HL-60/S4 (cell line): ENCODE measurements around the gene UCP3.

ENCODE experiments used
- in situ Hi-C: fragments of 300-500 bp; cut with MboI; formaldehyde crosslinking; loops from 2 replicates; pipeline ENCODE4 v1.14.3; 2022; ENCODE audit warnings: low sequenced_read_pairs

Gene UCP3

DNA sequence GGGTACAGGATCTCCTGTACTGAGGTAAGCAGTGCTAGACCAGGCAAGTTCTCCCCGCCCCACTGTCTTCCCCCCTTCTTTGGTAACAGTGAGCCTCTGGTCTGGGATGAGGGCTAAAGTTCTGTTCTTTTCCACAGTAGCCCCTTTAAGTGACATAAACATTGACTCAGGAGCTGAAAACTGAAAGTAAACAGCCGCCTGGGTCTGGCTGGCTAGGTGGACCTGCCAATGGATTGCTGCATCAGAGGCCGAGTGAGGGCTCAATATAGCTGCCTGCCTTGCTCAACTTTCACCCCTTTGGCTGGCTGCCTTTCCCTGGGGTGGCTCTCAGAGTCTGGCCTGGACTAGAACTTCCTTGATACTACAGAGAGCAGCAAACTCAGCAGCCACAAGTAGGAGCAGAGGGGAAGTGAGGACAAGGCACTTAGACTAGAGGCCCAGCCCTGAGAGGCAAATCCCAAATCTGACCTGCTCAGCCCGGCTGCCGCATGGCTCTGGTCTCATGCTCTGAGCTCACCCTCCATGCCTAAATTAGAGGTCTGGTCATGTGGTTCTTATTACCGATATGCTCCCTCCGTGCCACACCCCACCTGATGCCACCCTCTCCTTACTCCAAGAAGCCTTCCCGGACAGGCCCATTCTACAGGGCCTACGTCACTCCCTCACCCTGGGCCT lies 9.6 kb upstream of the UCP3 start:
- in situ Hi-C loops = no loop called here

DNA sequence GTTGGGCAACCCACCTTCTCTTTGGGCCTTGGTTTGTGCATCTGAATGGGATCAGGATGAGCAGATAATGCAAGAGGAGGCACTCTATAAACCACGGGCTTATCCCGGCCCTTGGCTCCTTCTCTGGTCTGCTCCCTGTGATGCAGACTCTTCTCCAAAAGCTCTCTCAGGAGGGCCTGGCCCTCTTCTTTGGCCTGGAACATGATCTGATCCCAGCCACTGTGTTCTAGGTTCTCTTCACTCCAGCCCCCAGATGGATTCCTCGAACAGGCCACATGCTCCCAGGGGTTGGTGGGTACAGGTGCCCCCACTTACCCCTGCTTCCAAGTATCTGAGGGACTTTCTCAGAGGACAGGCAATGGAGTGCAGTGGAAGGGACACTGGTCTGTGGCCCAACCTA lies 8.7 kb upstream of the UCP3 start:
- in situ Hi-C loops = no loop called here

DNA sequence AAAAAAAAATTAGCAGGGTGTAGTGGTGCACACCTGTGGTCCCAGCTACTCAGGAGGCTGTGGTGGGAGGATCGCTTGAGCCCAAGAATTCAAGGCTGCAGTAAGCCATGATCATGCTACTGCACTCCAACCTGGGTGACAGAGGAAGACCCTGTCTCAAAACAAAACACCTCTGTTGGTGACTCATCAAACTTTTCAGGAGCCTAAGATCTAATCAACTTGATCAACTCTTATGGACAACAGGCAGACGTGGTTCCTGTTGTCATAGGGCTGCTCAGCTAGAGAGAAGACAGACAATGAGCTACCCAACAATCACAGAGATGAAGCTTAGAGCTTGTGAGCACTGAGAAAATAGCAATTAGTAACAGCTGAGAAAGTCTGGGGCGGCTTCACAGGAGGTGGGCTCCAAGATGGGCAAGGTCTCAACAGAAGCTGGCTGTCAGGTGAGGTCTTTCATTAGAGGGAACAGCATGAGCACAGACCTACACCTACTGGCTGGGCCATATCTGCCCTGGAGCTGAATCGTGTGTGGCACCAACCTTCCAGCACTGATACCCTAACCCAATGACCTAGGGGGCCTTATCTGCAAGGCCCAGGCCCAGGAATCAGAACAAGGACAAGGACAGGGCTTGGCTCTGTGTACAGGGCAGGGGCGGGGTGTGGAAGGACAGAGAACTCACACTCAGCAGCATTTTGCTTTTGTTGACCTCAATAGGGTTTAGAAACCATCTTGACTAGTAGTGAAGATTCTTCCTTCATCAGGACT lies 7.2 kb upstream of the UCP3 start:
- in situ Hi-C loops = no loop called here

DNA sequence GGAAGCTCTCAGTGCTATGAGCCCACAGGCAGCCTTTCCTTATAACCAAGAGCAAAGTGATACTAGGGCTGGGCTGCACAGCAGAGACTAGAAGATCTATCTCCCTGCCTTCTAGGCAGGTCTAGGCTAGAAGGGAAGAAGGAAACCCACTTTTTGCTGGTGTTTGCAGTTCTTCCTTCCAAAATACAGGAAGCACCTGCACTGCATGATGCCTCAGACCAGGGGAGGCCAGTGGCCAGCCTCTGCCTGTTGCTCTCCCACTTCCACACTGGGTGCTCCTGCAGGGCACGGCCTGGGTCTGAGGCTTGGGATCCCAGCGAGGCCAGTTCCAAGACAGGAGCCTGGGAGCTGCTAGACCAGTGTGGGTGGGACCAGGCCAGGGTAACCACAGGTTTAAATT lies 6.0 kb upstream of the UCP3 start:
- in situ Hi-C loops = no loop called here

DNA sequence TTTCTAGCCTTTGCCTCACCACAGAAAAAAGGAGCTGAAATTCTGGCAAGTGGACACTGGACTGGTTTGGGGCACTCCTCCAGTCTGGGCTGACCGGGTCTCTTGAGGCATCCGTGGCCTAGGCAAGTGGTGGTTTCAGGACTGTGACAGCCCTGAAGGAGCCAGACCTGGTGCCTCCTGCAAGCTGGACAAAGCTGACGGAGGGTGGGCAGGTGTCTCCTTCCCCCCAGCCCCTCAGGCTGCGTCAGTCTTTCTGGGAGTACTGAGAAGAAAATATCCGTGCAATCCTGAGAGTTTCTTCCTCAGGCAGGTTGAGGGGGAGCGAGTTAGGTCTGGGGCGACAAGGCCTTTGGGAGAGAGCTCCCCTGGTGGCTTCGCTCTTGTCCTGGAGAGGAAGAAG lies 4.3 kb upstream of the UCP3 start:
- in situ Hi-C loops = no loop called here

DNA sequence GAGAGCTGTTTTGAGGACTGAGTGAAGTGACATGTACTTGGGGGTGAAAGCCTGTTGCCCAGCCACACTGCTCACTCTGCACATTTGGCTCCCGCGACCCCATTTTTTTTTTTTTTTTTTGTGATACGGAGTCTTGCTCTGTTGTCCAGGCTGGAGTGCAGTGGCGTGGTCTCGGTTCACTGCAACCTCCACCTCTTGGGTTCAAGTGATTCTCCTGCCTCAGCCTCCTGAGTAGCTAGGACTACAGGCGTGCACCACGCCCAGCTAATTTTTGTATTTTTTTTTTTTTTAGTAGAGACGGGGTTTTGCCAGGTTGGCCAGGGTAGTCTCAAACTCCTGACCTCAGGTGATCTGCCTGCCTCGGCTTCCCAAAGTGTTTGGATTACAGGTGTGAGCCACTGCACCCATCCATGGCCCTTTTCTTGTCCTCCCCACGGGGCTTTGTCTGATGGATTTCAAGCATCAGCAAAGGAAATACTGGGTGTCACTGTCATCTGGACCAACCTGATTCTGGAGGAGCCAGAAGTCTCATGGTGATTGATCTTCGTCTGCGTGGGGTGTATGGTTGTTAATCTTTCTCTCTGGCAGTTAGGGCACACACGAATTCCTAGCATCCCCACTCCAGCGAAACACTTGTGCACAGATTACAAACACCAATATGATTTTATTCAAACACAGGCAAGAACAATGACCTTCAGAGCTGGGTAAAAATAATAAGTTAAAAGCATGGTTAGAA lies 3.4 kb upstream of the UCP3 start:
- in situ Hi-C loops = no loop called here

DNA sequence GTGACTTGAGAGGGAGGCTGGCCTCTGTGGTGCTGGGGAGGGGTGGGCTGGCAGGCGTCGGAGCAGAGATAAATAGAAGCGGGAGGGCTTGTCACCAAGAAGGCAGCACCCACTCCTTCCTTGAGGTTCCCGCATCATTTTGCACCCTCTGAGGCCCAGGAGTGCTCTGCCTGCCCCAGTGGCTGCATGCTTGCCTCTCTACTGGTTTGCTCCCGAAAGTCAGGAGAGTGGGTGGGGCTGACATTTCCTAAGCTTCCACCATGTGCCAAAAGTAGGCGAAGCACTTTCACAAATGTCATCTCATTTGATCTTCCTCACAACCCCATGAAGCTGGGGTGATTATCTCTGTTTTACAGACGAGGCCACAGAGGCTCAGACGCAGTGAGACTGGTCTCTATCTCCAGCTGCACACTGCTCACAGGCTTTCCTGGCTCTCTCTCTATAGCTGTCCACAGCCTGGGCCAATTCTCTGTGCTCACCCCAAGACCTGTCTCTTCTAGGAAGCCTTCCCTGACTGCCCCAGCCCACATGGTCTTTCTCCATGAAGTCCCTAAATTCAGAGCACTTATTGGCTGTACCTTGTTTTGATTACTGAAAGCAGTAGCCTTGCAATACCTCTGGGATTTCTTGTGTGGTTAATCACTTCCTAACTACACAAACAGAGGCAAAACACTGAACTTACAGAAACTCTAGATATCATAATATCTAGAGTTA lies 2.6 kb upstream of the UCP3 start:
- in situ Hi-C loops = no loop called here

DNA sequence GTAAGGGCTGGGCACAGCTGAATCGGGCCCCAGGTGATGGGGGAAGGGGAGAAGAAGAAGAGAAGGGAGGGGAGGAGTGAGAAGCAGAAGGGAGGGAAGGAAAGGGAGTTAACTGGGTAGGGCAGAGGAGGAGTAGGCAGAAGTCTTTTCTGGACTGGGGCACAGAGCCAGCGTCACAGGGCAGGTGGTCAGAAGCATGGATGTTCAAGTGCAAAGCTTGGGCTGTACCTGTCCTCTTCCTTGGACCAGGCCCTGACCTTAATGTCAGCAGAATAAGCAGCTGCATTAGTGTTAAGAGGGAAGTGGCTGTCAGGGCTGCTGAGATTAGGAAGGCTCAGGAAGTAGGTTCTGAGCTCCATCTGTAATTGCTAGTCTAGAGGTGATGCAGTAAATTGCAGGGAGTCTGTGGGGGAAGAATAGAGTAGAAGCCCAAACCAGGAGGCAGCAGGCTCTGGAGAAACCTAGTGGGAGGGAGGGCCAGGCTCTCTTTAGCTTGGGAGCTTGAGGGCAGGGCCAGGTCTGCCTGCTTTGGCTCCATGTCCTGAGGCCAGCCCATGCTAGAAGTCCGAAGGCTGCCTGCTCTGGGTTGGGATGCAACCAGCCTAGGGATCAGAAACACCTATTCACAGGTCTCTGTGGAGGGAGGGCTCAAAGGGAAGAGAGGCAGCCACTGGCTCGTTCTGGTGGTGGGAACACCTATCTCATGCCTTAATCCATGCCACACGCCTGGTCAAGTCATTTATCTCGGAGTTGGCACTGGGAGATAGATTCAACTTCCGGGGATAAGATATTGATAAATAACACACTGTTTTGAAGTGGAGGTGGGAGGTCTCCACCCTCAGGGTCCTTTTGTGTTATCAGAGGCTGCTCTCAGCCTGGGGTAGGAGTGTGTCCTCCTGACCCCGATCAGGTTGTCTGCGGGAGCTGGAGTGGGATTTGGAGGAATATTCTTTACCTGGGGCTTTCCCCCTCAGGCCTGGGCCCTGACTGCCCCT lies 1.7 kb upstream of the UCP3 start:
- in situ Hi-C loops = no loop called here

DNA sequence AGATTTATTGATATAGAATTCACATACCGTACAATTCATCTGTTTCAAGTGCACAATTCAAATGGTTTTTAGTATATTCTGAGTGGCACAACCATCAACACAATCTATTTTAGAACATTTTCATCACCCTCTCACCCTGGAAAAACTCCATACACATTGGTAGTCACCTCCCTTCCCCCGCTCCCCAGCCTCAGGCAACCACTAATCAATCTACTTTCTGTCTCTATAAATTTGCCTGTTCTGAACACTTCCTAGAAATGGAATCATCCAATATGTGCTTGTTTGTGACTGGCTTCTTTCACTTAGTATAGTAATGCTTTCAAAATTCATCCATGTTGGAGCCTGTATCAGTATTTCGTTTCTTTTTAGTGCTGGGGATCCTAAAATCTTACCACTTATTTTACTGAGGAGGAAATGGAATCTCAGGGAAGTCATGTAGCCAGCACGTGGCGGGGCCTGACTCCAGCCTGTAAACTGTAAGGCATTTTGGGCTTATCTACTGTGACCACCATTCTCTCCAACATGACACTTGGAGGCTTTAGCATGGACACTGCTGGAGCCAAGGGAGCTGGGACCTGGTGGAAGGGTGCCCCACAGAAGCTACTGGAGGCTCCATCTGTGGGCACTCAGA lies 905 bp upstream of the UCP3 start:
- in situ Hi-C loops = no loop called here

DNA sequence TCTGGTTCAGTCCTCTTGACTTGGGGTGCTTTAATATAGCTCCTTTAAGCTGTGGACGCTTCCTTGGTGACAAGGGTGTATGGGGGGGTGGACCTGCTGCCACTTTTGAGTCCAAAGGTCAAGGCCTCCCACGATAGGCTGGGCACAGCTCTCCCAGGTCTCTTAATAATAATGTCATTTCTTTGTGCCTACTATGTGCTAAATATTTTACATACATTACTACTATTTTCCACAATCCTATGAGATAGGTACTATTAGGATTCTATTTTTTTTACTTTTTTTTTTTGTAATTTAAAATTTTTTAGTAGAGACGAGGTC lies 304 bp upstream of the UCP3 start:
- in situ Hi-C loops = no loop called here

DNA sequence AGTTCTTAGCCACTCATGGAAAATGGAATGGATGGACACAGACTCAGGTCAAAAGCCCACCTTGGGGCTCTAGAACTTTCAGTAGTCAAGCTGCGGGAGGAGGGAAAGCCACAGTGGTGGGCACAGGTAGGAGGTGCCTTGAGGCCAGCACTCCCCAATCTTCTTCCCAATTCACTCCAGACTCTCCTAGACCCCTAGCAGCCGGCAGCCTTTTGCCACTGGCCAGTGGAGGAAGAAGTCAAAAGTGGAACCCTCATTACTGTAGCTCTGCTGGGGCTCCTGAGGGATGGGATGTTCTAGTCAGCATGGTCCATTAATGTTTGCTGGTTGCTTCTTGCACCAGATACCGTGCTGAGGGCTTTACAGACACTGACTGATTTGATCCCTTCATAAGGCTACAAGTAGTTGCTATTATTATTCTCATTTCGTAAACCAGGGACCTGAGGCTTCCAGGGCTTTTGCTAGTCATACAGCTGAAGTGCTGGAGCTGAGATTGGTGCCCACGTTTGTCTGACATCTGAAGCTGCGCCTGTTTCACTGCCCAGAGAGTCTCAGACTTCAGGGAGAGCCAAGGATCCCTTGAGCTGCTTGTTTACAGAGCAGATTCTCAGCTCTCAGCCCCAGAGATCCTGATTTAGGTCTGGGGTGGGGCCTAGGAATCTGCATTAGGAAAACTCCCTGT lies 1.1 kb downstream of the UCP3 start:
- in situ Hi-C loops = no loop called here

DNA sequence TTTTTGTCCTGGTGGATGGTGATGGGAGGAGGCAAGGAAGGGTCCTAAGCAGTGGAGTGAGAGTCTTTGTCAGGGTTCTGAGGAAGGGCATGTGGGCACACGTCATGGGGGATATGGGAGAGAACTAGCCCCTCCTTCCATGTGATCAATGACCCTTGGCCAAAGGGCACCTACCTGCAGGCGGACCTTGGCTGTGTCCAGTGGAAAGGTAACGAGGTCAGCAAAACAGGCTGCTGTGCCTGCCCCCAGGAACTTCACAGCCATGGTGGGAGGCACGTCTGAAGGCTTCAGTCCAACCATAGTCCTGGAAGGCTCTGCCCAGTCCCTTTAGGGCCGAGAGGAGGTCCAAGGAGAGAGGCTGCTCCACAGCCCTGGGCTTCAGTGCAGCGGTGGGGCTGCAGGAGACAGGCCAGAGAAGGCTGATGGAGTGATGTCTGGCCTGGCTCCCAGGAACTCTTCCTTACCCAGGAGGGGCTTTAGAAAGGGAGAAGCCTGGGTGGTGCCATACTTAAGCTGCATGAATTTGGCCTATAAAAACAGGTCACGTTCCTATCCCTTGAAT lies 2.1 kb downstream of the UCP3 start:
- in situ Hi-C loops = no loop called here

DNA sequence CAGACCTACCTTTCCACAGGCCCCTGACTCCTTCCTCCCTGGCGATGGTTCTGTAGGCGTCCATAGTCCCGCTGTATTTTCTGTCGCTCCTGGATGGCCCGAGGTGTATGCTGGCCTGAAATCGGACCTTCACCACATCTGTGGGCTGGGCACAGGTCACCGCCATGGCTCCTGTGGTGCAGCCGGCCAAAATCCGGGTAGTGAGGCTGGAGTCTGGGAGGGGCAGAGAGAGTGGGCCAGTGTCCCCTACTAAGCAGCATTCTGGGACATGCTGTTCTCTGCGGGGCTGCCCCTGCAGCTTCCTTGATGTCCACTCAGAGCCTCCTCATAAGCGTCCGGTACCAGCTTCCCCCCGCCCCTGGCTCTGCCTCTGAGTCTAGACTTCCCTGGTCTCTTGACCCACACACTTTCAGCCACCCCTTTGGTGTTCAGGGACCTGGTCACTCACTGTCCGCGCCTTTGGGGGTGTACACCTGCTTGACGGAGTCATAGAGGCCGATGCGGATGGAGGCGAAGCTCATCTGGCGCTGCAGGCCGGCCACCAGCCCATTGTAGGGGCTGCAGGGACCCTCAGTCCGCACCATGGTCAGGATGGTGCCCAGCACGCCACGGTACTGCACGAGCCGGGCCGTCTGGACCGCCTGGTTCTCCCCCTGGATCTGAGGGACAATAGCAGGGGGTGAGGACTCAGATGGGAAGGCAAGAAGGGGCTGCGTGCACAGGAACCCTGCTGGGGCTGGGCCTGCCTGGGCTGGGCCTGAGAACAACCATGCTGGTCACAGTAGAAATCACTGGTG lies 3.0 kb downstream of the UCP3 start:
- in situ Hi-C loops = no loop called here

DNA sequence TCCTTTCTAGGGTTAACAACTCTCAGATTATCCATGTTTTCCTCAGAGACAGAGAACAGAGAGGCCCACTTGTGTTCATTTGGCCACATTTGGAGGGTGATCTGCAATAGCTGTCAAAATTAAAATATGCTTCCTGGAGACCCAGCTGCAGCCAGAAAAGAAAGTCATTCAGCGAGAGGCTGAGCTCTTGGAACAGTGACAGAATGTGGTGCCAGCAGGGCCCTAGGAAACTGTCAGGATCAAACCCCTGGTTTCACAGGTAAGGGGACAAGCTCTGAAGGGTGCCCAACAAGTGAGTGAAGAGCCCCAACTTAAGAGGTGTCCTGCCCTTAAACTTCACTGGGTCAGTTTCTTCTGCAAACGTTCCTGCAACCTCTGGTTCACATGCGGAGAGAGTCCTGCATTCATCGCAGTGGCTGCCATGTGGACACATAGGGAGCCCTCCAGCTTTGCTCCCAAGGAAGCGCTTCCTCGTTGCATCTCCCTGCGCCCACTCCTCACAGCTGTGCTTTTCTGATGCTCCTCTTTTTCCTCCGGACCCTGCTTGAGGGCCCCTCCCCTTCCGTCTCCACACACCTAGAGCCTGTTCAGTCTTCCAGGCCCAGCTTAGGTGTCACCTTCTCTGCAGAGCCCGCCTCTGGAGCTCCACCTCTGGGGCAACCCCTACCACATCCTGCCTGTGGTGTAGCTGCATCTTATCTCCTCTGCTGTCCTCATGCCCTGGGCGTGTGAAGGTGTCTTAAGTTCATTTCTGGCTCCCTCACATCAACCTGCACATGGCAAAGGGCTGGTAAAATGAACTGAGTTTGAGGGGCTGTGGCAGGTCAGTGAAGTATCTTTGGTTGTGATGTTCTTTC lies 3.9 kb downstream of the UCP3 start:
- in situ Hi-C loops = no loop called here

DNA sequence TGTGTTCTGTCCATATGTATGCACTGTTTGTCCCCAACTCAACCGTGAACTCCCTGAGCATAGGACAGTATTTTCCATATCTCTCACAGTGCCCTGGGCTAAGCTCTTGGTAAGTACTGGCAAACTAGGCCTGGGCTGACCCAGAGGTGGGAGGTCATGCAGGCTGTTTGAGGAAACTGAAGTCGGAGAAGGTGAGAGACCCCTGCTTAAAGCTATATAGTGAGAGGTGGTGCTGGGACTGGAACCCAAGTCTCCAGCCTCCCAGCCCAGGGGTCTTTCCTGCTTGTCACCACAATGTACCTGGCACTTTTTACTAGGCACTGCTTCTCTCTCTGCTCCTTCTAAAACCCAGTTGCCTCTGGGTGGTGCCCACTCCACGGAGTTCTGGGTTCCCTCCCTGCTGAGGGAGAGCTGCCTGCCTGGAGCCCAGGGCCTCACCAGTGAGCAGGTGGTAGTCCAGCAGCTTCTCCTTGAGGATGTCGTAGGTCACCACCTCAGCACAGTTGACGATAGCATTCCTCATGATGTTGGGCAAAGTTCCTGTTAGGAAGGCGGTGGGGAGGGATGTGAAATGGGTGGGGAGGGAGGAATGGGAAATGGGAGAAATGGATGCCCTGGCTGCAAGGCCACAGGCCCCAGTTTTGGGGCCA lies 4.7 kb downstream of the UCP3 start:
- in situ Hi-C loops = no loop called here

DNA sequence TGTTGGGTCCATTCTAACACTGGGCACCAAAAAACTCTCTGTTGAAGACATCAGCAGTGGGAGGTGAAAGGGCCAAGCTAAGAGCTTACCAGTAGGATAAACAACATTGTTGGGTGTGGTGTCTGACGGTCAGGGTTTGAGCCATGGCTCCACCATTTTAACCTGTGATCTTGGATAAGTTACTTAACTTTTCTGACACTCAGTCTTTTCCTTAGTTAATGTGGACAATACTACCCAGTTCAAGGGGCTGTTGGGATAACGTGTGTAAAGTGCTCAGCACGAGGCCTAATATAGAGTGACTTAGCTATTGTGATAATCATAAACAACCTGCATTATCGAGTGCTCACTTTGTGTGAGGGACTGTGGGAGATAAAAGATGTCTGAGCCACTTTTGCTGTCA lies 6.1 kb downstream of the UCP3 start:
- in situ Hi-C loops = no loop called here

DNA sequence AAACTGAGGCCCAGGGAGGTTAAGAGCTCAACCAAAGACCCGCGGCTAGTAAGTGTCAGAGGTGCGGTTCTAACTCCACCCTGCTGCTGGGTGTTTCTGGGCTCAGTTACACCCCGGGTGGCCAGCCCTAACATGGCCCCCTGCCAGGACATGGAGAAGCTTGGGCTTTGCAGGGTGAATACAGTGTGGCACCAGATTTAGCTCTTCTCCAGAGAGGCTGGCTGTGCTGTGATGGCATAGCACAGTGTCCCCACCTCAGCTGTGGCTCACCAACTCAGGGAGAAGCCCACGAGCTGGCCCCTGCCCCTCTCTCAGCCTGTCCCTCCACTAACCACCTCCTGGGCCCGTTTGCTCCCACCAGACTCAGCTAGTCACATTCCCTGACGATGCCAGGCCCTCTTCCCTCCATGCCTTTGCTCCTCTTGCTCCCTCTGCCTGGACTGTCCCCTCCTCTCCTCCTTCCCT lies 7.0 kb downstream of the UCP3 start:
- in situ Hi-C loops = no loop called here
